Measurements from ENCODE around the gene ATP8B3.

The ATP8B3 gene

GRCh38 chr19:1811942-1812425 lies at the start of gene ATP8B3:
Gene ATP8B3 (minus strand): TSS chr19:1812276. CDS start chr19:1811736, 540 bp downstream.
- peak; percentile 83 for DNase-seq

GRCh38 chr19:1861599-1862031 lies 49.5 kb upstream of the ATP8B3 start:
- no peak for DNase-seq

- DNase-seq: no peak
Observed at GRCh38 chr19:1860821-1861598, 48.9 kb upstream of the ATP8B3 start.

GRCh38 chr19:1860042-1860775 lies 48.1 kb upstream of the ATP8B3 start:
- DNase-seq: peak; percentile 71

GRCh38 chr19:1859331-1859781 lies 47.3 kb upstream of the ATP8B3 start:
- DNase-seq: no peak

GRCh38 chr19:1858412-1859081 lies 46.5 kb upstream of the ATP8B3 start:
- no peak for DNase-seq

GRCh38 chr19:1857648-1858326 lies 45.7 kb upstream of the ATP8B3 start:
- no peak for DNase-seq

GRCh38 chr19:1856698-1857603 lies 44.9 kb upstream of the ATP8B3 start:
- peak; percentile 56 for DNase-seq

GRCh38 chr19:1856345-1856697 lies 44.2 kb upstream of the ATP8B3 start:
- DNase-seq: peak; percentile 39

GRCh38 chr19:1855828-1856255 lies 43.8 kb upstream of the ATP8B3 start:
- DNase-seq: peak; percentile 49

GRCh38 chr19:1855040-1855827 lies 43.2 kb upstream of the ATP8B3 start:
- DNase-seq: peak; percentile 92

- no peak for DNase-seq
Observed at GRCh38 chr19:1854542-1855039, 42.5 kb upstream of the ATP8B3 start.

GRCh38 chr19:1854039-1854541 lies 42.0 kb upstream of the ATP8B3 start:
- no peak for DNase-seq

- DNase-seq: peak; percentile 83
Observed at GRCh38 chr19:1853295-1854038, 41.4 kb upstream of the ATP8B3 start.

GRCh38 chr19:1852581-1853128 lies 40.6 kb upstream of the ATP8B3 start:
- peak; percentile 19 for DNase-seq

- peak; percentile 86 for DNase-seq
Observed at GRCh38 chr19:1851654-1852580, 39.8 kb upstream of the ATP8B3 start.

- DNase-seq: no peak
Observed at GRCh38 chr19:1850809-1851653, 39.0 kb upstream of the ATP8B3 start.

All from CD4-positive, alpha-beta T cell treated with Interleukin-17A for 4 hours (primary cell).